Raji (cell line): ENCODE measurements around the gene PPM1F.

ENCODE experiments used
- POLR2A ChIP-seq: IDR thresholded peaks from 2 replicates; pipeline ENCODE4 v1.6.1; 2011; ENCODE audit warnings: low read depth, low read length, control low read depth; ENCODE audit not compliant: insufficient read depth

Gene PPM1F

GRCh38 chr22:21915624-21916308 is 36.9 kb downstream of the PPM1F start:
- no peak for TF ChIP-seq POLR2A

DNA sequence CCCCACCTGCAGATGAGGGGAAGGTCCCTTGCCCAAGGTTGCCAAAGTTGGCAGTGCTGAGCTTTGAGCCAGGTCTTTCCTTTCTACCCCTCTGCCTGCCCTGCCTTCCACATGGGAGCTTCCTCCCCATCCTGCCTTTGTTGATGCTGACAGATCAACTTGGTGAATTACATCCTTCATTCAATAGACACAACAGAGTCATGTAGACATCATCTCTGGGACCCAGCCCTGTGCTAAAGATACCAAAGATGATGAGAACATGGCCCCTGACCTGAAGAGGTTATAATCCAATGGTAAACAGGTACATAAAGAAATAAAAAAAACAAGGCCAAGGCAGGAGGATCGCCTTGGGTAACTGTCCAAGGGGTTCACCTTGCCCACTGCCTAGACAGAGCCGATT is 42.8 kb downstream of the PPM1F start:
- no peak for TF ChIP-seq POLR2A

- TF ChIP-seq POLR2A = no peak
Observed at GRCh38 chr22:21907638-21908522, 44.8 kb downstream of the PPM1F start.

DNA sequence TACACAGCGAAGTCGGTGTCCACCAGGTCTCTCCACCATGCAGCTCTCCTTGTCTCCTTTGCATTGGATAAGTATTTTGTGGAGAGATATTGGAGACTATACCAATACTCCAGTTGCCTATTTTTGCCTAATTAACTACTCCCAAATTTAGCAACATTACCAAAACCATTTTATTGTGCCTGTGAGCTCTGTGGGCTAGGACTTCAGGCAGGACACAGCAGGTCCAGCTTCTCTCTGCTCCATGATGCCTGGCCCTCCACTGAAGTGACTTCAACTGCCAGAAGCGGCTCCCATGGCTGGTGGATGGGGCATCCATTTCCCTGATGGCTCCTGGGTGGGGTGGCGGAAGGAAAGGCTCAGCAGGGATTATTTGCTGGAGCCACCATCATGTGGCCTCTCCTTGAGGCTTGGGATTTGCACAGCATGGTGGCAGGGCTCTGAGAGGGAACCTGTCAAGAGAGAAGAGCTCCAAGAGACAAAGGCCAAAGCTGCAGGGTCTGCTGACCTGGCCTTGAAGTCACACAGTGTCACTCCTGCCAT is 48.3 kb downstream of the PPM1F start:
- TF ChIP-seq POLR2A = no peak

DNA sequence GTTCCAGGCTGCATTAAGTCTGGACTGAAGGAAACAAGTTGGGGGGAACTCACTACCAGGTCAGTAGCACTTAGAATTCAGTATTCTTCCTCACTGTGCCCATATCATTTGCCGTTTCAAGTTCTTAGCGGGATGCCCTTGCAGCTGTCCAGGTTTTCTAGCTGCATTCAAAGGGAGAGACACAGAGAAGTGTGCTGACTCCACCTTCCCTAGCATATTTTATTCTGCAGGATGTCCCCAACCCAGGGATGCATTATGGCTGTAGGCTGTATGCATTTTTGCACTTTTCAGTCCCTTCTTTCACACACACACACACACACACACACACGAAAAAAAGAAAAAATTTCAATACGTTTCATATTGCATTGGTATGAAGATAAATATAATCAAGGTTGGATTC is 49.4 kb downstream of the PPM1F start:
- no peak for TF ChIP-seq POLR2A

DNA sequence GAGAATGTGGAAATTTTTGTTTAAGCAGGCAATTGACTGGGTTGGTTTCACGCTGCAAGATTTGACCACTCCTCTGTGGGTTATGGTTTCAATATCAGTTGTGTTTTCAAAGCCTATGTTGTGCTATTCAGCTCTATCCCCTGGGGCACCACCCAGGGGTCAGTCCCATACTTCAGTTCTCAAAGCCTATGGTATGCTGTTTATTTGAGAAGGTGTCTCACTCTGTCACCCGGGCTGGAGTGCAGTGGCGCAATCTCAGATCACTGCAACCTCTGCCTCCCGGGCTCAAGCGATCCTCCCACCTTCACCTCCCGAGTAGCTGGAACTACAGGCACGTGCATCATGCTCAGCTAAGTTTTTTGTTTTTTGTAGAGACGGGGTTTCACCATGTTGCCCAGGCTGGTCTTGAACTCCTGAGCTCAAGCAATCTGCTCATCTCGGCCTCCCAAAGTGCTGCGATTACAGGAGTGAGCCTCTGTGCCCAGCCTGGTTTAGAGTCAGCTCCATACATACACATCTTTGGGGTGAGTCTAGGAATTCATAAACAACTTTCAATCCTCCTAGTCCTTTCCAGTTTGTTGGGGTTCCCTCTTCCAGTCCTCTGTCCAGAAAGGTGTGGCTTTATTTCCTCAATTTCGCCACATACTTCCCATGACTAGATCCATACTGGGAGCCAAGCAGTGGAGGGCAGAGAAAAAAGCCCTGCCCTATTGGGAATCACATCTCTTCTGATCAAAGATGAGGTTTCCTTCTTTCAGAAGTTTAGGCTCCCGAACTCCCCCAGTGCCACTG is 50.2 kb downstream of the PPM1F start:
- TF ChIP-seq POLR2A = no peak

DNA sequence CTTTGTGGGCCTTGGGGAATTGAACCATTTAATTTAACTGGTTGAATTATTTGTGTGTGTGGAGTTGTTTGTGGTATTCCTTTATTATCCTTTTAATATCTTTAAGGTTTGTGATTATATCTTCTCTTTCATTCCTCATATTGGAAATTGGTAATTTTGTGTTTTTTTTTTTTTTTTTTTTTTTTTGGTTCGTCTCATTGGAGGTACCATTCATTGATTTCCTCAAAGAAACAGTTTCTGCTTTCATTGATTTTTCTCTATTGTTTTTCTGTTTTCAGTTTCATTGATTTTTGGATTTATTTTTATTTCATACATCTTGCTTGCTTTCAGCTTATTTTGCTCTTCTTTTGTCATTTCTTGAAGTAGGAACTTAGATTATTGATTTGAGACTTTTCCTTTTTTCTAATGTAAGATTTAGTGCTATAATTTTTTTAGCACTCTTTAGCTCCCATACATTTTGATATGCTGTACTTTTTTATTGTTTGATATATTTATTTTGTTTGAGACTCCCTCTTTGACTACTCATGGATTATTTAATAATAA is 54.2 kb downstream of the PPM1F start:
- TF ChIP-seq POLR2A = no peak

DNA sequence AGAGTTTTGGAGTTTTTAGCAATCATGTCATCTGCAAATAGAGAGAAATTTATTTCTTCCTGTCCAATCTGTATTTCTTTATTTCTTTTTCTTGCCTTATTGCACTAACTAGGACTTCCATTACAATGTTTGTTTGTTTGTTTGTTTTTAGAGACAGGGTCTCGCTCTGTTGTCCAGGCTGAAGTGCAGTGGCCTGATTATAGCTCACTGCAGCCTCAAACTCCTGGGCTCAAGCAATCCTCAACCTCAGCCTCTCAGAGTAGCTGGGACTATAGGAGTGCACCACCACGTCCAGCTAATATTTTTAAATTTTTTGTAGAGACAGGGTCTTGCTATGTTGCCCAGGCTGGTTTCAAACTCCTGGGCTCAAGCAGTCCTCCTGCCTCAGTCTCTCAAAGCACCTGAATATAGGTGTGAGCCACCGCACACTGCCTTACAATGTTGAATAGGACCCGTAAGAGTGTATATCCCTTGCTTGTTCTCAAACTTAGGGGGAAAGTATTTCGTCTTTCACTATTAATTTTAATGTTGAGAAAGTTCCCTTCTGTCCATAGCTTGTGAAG is 55.6 kb downstream of the PPM1F start:
- no peak for TF ChIP-seq POLR2A

DNA sequence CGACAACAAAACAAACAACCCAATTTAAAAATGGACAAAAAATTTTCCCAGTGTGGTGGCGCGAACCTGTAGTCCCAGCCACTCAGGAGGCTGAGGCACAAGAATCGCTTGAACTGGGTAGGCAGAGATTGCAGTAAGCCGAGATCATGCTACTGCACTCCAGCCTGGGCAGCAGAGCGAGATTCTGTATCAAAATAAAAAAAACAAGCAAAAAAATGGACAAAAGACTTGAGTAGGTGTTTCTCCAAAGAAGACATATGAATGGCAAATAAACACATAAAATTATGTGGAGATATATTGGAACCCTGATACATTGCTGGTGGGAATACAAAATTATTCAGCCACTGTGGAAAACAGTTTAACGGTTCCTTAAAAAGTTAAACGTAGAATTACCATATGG is 57.8 kb downstream of the PPM1F start:
- no peak for TF ChIP-seq POLR2A

DNA sequence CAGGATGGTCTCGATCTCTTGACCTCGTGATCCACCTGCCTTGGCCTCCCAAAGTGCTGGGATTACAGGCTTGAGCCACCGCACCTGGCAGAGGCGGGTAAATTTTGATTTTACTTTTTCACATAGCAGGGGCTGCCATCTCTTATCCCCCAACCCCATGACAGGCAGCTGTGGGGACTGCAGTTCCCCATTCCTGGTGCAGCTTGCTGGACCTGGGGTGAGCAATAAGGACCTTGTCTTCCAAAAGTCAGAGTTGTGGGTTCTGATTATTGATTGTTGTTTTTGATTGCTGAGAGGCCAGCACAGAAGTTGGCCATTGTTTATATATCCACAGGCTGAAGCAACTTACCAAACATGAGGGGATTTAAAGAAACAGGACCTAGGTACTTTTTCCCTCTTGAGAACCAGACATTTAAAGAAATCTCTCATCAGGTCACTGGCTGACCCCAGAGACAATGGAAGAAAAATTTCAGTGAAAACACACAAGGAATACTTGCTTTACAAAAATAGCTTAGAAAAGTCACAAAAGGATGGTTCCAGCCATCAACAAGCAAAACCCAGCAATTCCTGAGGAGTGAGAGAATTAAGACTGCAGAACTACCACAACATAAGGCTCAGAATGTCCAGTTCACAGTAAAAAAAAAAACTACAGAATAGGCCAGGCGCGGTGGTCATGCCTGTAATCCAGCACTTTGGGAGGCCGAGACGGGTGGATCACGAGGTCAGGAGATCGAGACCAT is 63.2 kb downstream of the PPM1F start:
- no peak for TF ChIP-seq POLR2A

- no peak for TF ChIP-seq POLR2A
Observed at GRCh38 chr22:21887841-21888240, 64.8 kb downstream of the PPM1F start.

DNA sequence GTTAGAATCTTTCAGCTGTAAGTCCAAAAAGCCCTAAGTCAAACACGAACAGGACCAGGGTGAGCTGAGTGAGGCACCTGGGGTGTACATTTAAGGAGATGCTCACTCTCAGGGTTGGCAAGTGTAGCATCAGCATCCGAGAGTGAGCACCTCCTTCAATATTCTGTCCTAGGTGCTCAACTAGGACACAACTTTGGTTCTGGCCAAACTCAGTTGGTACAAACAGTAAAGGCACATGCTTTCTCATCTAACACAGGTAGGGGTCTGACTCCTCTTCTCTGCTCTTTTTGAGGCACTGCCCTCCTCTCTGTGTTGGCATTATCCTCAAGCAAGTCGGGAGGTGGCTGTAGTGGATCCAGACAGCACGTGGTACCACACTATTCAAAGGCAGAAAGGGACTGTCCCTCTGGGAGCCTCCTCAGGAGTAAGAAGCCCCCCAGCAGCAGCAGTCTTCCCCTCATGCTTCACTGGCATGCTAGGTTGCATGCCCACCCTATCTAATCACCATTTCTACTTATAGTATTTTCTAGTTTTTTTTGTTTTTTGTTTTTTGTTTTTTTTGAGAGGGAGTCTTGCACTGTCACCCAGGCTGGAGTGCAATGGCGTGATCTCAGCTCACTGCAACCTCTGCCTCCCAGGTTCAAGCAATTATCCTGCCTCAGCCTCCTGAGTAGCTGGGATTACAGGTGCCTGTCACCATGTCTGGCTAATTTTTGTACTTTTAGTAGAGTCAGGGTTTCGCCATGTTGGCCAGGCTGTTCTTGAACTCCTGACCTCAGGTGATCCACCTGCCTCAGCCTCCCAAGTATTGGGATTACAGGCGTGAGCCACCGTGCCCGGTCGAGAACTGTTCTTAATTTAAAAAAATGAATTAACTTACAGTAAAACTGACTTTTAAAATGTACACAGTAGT is 70.6 kb downstream of the PPM1F start:
- TF ChIP-seq POLR2A = no peak
